Measurements from ENCODE around the gene EPN3. TPM values are rescaled to one million over a fixed set of nuclear protein-coding genes. Genes with fewer than 3 reads are reported as not detected.

The EPN3 gene
- total RNA-seq, 3 donors from 2014 or later: 8.2 to 32.8 TPM; not detected in 1

DNA sequence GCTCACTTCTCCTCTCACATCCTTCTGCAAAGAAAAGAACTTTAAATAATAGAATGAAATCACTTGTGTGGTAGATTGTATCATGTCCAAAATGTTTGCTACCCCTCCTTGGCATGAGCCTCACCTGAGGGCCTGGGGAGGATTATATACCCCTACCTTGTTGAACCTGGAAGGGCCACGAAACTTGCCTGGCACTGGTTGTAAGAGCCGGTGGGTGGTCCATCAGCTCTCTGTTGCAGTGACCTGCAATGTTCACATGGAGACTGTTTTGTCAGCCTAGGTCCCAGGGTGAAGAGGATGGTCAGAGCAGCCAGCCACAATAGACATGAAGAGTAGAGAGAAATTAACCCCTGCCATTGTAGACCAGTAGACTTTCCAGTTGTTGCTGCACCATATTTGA, 43.7 kb upstream of the EPN3 start:
- TF ChIP-seq POLR2A (IDR thresholded peaks at IDR 0.05): no peak
- no peak for TF ChIP-seq POLR2AphosphoS5 (IDR thresholded peaks at IDR 0.05)
- TF ChIP-seq CTCF (IDR thresholded peaks at IDR 0.05): no peak

DNA sequence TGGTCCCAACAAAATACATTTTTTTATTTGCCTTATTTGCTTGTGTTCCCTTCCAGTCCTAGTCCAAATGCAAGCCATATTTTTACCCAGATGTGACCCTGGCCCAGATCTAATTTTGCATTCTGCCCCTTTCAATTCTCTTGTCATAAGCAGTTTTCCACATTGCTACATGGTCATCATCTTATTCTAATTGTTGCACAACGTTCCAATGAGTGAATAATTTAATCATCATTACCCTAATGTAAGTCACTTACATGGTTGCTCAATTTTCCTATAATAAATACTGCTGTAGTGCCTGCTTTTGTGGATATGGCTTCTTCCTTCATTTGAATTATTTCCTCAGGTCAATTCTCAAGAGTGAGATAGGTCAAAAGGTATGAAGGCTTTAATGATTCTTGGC, 41.0 kb upstream of the EPN3 start:
- no peak for DNase-seq (ENCODE audit: low spot score in 2 of 2)
- Histone ChIP-seq H3K27ac (no peak overlapping the region), H3K36me3 (no peaks in the 10 kb centered on the region), H3K27me3 (no peaks in the 10 kb centered on the region), H3K4me3 (no peak overlapping the region), H3K4me1 (no peaks in the 10 kb centered on the region), H3K9me3 (no peaks in the 10 kb centered on the region)
- intact Hi-C loops (cut with DNase I; ENCODE audit: low total_unique reads): no loop called here
- no peak for TF ChIP-seq CTCF (IDR thresholded peaks at IDR 0.05)
- TF ChIP-seq POLR2AphosphoS5 (IDR thresholded peaks at IDR 0.05): no peak
- no peak for TF ChIP-seq POLR2A (IDR thresholded peaks at IDR 0.05)

More for the DNA sequence above, 43.7 kb upstream of the EPN3 start:
- H3K27me3 ChIP-seq: no peaks in the 10 kb centered on the region
- DNase-seq (ENCODE audit: low spot score in 2 of 2): no peak
- H3K36me3 ChIP-seq: no peaks in the 10 kb centered on the region
- intact Hi-C loops (cut with DNase I; ENCODE audit: low total_unique reads): no loop called here
- H3K4me3 ChIP-seq: no peak overlapping the region
- no peaks in the 10 kb centered on the region for H3K9me3 ChIP-seq
- H3K4me1 ChIP-seq: no peaks in the 10 kb centered on the region
- no peak overlapping the region for H3K27ac ChIP-seq

- H3K36me3 ChIP-seq: no peaks in the 10 kb centered on the region
- TF ChIP-seq POLR2AphosphoS5 (IDR thresholded peaks at IDR 0.05) (no peak), POLR2A (IDR thresholded peaks at IDR 0.05) (no peak), CTCF (IDR thresholded peaks at IDR 0.05) (no peak)
- no peaks in the 10 kb centered on the region for H3K27me3 ChIP-seq
- no peaks in the 10 kb centered on the region for H3K4me1 ChIP-seq
- H3K9me3 ChIP-seq: no peaks in the 10 kb centered on the region
- DNase-seq (ENCODE audit: low spot score in 2 of 2): no peak
- intact Hi-C loops (cut with DNase I; ENCODE audit: low total_unique reads): no loop called here
- no peak overlapping the region for H3K4me3 ChIP-seq
- H3K27ac ChIP-seq: no peak overlapping the region
These were observed 40.3 kb upstream of the EPN3 start for GRCh38 chr17:50492214-50492613.

- intact Hi-C loops (cut with DNase I; ENCODE audit: low total_unique reads): no loop called here
- H3K9me3 ChIP-seq: no peaks in the 10 kb centered on the region
- TF ChIP-seq POLR2A (IDR thresholded peaks at IDR 0.05): no peak
- no peak for TF ChIP-seq POLR2AphosphoS5 (IDR thresholded peaks at IDR 0.05)
- TF ChIP-seq CTCF (IDR thresholded peaks at IDR 0.05): no peak
- no peaks in the 10 kb centered on the region for H3K27me3 ChIP-seq
- no peak overlapping the region for H3K4me3 ChIP-seq
- no peak overlapping the region for H3K27ac ChIP-seq
- no peak for DNase-seq (ENCODE audit: low spot score in 2 of 2)
- H3K36me3 ChIP-seq: no peaks in the 10 kb centered on the region
- no peaks in the 10 kb centered on the region for H3K4me1 ChIP-seq
These were observed 38.8 kb upstream of the EPN3 start for GRCh38 chr17:50493744-50494143.

GRCh38 chr17:50495217-50495823, 37.2 kb upstream of the EPN3 start:
- H3K27me3 ChIP-seq: no peaks in the 10 kb centered on the region
- no peak overlapping the region for H3K4me3 ChIP-seq
- H3K9me3 ChIP-seq: no peaks in the 10 kb centered on the region
- intact Hi-C loops (cut with DNase I; ENCODE audit: low total_unique reads): no loop called here
- no peak for DNase-seq (ENCODE audit: low spot score in 2 of 2)
- H3K27ac ChIP-seq: no peak overlapping the region
- H3K4me1 ChIP-seq: no peaks in the 10 kb centered on the region
- H3K36me3 ChIP-seq: no peaks in the 10 kb centered on the region
- TF ChIP-seq CTCF (IDR thresholded peaks at IDR 0.05) (no peak), POLR2A (IDR thresholded peaks at IDR 0.05) (no peak), POLR2AphosphoS5 (IDR thresholded peaks at IDR 0.05) (no peak)

Data from breast epithelium (tissue), 4 donors.